T-helper 1 cell treated with Interleukin-12 subunit alpha and Interleukin-12 subunit beta and Interleukin-4 antibody, amounts not matched to agents 30 μg/mL and 1 μg/mL, for 36 hours (primary cell): ENCODE results near the gene SFMBT2.

Experiments
- H3K27ac Mint-ChIP-seq: one replicate; pipeline ENCODE4 v1.8.0; 2021; ENCODE audit warnings: mild to moderate bottlenecking, mixed read lengths
- H3K27me3 Mint-ChIP-seq: one replicate; pipeline ENCODE4 v1.8.0; 2021; ENCODE audit warnings: low read depth, mixed read lengths
- H3K36me3 Mint-ChIP-seq: one replicate; pipeline ENCODE4 v1.8.0; 2021; ENCODE audit warnings: low read depth, mixed read lengths
- H3K4me1 Mint-ChIP-seq: one replicate; pipeline ENCODE4 v1.8.0; 2021; ENCODE audit warnings: low read depth, mixed read lengths
- H3K4me3 Mint-ChIP-seq: one replicate; pipeline ENCODE4 v1.8.0; 2021; ENCODE audit warnings: mild to moderate bottlenecking, moderate library complexity, mixed read lengths
- H3K9me3 Mint-ChIP-seq: one replicate; pipeline ENCODE4 v1.8.0; 2021; ENCODE audit warnings: mixed read lengths

SFMBT2 gene

GRCh38 chr10:7410862-7411670 lies at the start of gene SFMBT2:
Gene SFMBT2 (minus strand): TSS chr10:7411034. CDS start chr10:7381898, 29,136 bp downstream.
- Mint-ChIP-seq H3K36me3 (peaks cover 8% of the 10 kb centered on the region), H3K27ac (peak within 1 kb of the TSS; percentile 94), H3K9me3 (no peaks in the 10 kb centered on the region), H3K4me3 (peak within 1 kb of the TSS; percentile 99), H3K27me3 (peaks cover 31% of the 10 kb centered on the region), H3K4me1 (peaks cover 35% of the 10 kb centered on the region)

- Mint-ChIP-seq H3K27me3 (peaks cover 21% of the 10 kb centered on the region), H3K27ac (no peak overlapping the region), H3K36me3 (peaks cover 2% of the 10 kb centered on the region), H3K9me3 (peaks cover 4% of the 10 kb centered on the region), H3K4me1 (peaks cover 4% of the 10 kb centered on the region), H3K4me3 (no peak overlapping the region)
Observed at GRCh38 chr10:7460006-7460405, 49.2 kb upstream of the SFMBT2 start.

GRCh38 chr10:7458556-7458955 lies 47.7 kb upstream of the SFMBT2 start:
- Mint-ChIP-seq H3K27ac (no peak overlapping the region), H3K36me3 (peaks cover 4% of the 10 kb centered on the region), H3K4me1 (peaks cover 4% of the 10 kb centered on the region), H3K27me3 (peaks cover 23% of the 10 kb centered on the region), H3K9me3 (peaks cover 6% of the 10 kb centered on the region), H3K4me3 (no peak overlapping the region)

- Mint-ChIP-seq H3K9me3 (peaks cover 12% of the 10 kb centered on the region), H3K36me3 (peaks cover 4% of the 10 kb centered on the region), H3K27me3 (peaks cover 32% of the 10 kb centered on the region), H3K27ac (no peak overlapping the region), H3K4me3 (no peak overlapping the region), H3K4me1 (peaks cover 6% of the 10 kb centered on the region)
Observed at GRCh38 chr10:7457478-7458316, 46.9 kb upstream of the SFMBT2 start.

GRCh38 chr10:7449063-7449695 lies 38.3 kb upstream of the SFMBT2 start:
- no peak overlapping the region for H3K27ac Mint-ChIP-seq
- H3K4me1 Mint-ChIP-seq = peaks cover 3% of the 10 kb centered on the region
- H3K36me3 Mint-ChIP-seq = peaks cover 12% of the 10 kb centered on the region
- H3K4me3 Mint-ChIP-seq = no peak overlapping the region
- H3K9me3 Mint-ChIP-seq = peaks cover 39% of the 10 kb centered on the region
- H3K27me3 Mint-ChIP-seq = peaks cover 60% of the 10 kb centered on the region

- Mint-ChIP-seq H3K9me3 (peaks cover 27% of the 10 kb centered on the region), H3K4me3 (no peak overlapping the region), H3K27ac (no peak overlapping the region)
Observed at GRCh38 chr10:7445474-7446185, 34.8 kb upstream of the SFMBT2 start.

GRCh38 chr10:7444551-7445121 lies 33.8 kb upstream of the SFMBT2 start:
- Mint-ChIP-seq H3K4me1 (no peaks in the 10 kb centered on the region), H3K27me3 (peaks cover 43% of the 10 kb centered on the region), H3K9me3 (peaks cover 22% of the 10 kb centered on the region), H3K4me3 (no peak overlapping the region), H3K36me3 (peaks cover 4% of the 10 kb centered on the region), H3K27ac (no peak overlapping the region)

More at GRCh38 chr10:7445474-7446185, 34.8 kb upstream of the SFMBT2 start:
- Mint-ChIP-seq H3K27me3 (peaks cover 38% of the 10 kb centered on the region), H3K36me3 (peaks cover 6% of the 10 kb centered on the region), H3K4me1 (no peaks in the 10 kb centered on the region)

GRCh38 chr10:7443036-7443435 lies 32.2 kb upstream of the SFMBT2 start:
- H3K36me3 Mint-ChIP-seq = no peaks in the 10 kb centered on the region
- no peak overlapping the region for H3K4me3 Mint-ChIP-seq
- H3K27ac Mint-ChIP-seq = no peak overlapping the region
- H3K4me1 Mint-ChIP-seq = no peaks in the 10 kb centered on the region
- H3K9me3 Mint-ChIP-seq = peaks cover 6% of the 10 kb centered on the region
- peaks cover 41% of the 10 kb centered on the region for H3K27me3 Mint-ChIP-seq

GRCh38 chr10:7441403-7442147 lies 30.7 kb upstream of the SFMBT2 start:
- Mint-ChIP-seq H3K4me3 (no peak overlapping the region), H3K27me3 (peaks cover 40% of the 10 kb centered on the region), H3K4me1 (peaks cover 6% of the 10 kb centered on the region), H3K27ac (no peak overlapping the region), H3K9me3 (no peaks in the 10 kb centered on the region), H3K36me3 (no peaks in the 10 kb centered on the region)

GRCh38 chr10:7439696-7440095 lies 28.9 kb upstream of the SFMBT2 start:
- no peak overlapping the region for H3K27ac Mint-ChIP-seq
- H3K9me3 Mint-ChIP-seq = no peaks in the 10 kb centered on the region
- no peak overlapping the region for H3K4me3 Mint-ChIP-seq
- H3K27me3 Mint-ChIP-seq = peaks cover 23% of the 10 kb centered on the region
- H3K36me3 Mint-ChIP-seq = no peaks in the 10 kb centered on the region
- peaks cover 11% of the 10 kb centered on the region for H3K4me1 Mint-ChIP-seq

- Mint-ChIP-seq H3K27ac (no peak overlapping the region), H3K36me3 (no peaks in the 10 kb centered on the region), H3K4me1 (peaks cover 11% of the 10 kb centered on the region), H3K27me3 (peaks cover 27% of the 10 kb centered on the region), H3K4me3 (no peak overlapping the region), H3K9me3 (no peaks in the 10 kb centered on the region)
Observed at GRCh38 chr10:7438196-7438986, 27.6 kb upstream of the SFMBT2 start.

GRCh38 chr10:7436490-7437100 lies 25.8 kb upstream of the SFMBT2 start:
- Mint-ChIP-seq H3K27ac (no peak overlapping the region), H3K4me3 (no peak overlapping the region), H3K4me1 (peaks cover 11% of the 10 kb centered on the region), H3K36me3 (no peaks in the 10 kb centered on the region), H3K27me3 (peaks cover 39% of the 10 kb centered on the region), H3K9me3 (no peaks in the 10 kb centered on the region)
